Measurements from ENCODE around the gene PAK3. TPM values are rescaled to one million over a fixed set of nuclear protein-coding genes. Genes with fewer than 3 reads are reported as not detected.

The PAK3 gene
- total RNA-seq, 1 donor from 2014 or later = 13.7 TPM

GRCh38 chrX:111262086-111262485 is 166.1 kb downstream of the PAK3 start:
- Histone ChIP-seq H3K36me3 (ENCODE audit: insufficient read depth, low read length) (no peaks in the 10 kb centered on the region), H3K79me2 (ENCODE audit: insufficient read depth, low read length) (no peaks in the 10 kb centered on the region), H4K20me1 (ENCODE audit: insufficient read depth, low read length) (no peaks in the 10 kb centered on the region), H3K27me3 (ENCODE audit: insufficient read depth, low read length) (no peaks in the 10 kb centered on the region), H3K4me1 (ENCODE audit: insufficient read depth, low read length) (no peaks in the 10 kb centered on the region), H3K9me3 (ENCODE audit: insufficient read depth, low read depth, low read length) (no peaks in the 10 kb centered on the region), H3K4me2 (ENCODE audit: low read length) (no peak overlapping the region), H3K27ac (ENCODE audit: low read depth, low read length) (no peak overlapping the region), H3K9ac (ENCODE audit: low read length) (no peak overlapping the region), H3K4me3 (ENCODE audit: insufficient read depth, low read depth, low read length) (no peak overlapping the region), H2AFZ (ENCODE audit: low read depth, low read length) (no peak overlapping the region)
- Mint-ChIP-seq H3K27me3 (ENCODE audit: low read depth, unreplicated experiment) (no peaks in the 10 kb centered on the region), H3K36me3 (ENCODE audit: low read depth, unreplicated experiment) (no peaks in the 10 kb centered on the region), H3K27ac (ENCODE audit: unreplicated experiment) (peak overlapping the region; percentile 91), H3K9me3 (ENCODE audit: unreplicated experiment) (no peaks in the 10 kb centered on the region), H3K4me3 (ENCODE audit: unreplicated experiment) (no peak overlapping the region), H3K4me1 (ENCODE audit: low read depth, unreplicated experiment) (peaks cover 17% of the 10 kb centered on the region)
- DNase-seq (ENCODE audit: low read depth) = peak; percentile 5
- FAIRE-seq = peak; percentile 72
- TF ChIP-seq EZH2 (IDR thresholded peaks at IDR 0.05; ENCODE audit: insufficient read depth, low read length) = no peak

GRCh38 chrX:111264385-111264784 is 168.4 kb downstream of the PAK3 start:
- H3K9ac ChIP-seq (ENCODE audit: low read length) = no peak overlapping the region
- H3K9me3 ChIP-seq (ENCODE audit: insufficient read depth, low read depth, low read length) = no peaks in the 10 kb centered on the region
- no peaks in the 10 kb centered on the region for H3K27me3 Mint-ChIP-seq (ENCODE audit: low read depth, unreplicated experiment)
- H4K20me1 ChIP-seq (ENCODE audit: insufficient read depth, low read length) = no peaks in the 10 kb centered on the region
- FAIRE-seq (no peak), DNase-seq (ENCODE audit: low read depth) (no peak)
- H3K27ac Mint-ChIP-seq (ENCODE audit: unreplicated experiment) = no peak overlapping the region
- no peaks in the 10 kb centered on the region for H3K9me3 Mint-ChIP-seq (ENCODE audit: unreplicated experiment)
- no peaks in the 10 kb centered on the region for H3K36me3 Mint-ChIP-seq (ENCODE audit: low read depth, unreplicated experiment)
- no peak overlapping the region for H3K4me3 ChIP-seq (ENCODE audit: insufficient read depth, low read depth, low read length)
- H3K27ac ChIP-seq (ENCODE audit: low read depth, low read length) = no peak overlapping the region
- TF ChIP-seq EZH2 (IDR thresholded peaks at IDR 0.05; ENCODE audit: insufficient read depth, low read length) = no peak
- H3K4me1 Mint-ChIP-seq (ENCODE audit: low read depth, unreplicated experiment) = peaks cover 16% of the 10 kb centered on the region
- no peak overlapping the region for H3K4me3 Mint-ChIP-seq (ENCODE audit: unreplicated experiment)
- H3K36me3 ChIP-seq (ENCODE audit: insufficient read depth, low read length) = no peaks in the 10 kb centered on the region
- H3K79me2 ChIP-seq (ENCODE audit: insufficient read depth, low read length) = no peaks in the 10 kb centered on the region
- no peak overlapping the region for H2AFZ ChIP-seq (ENCODE audit: low read depth, low read length)
- H3K27me3 ChIP-seq (ENCODE audit: insufficient read depth, low read length) = no peaks in the 10 kb centered on the region
- H3K4me1 ChIP-seq (ENCODE audit: insufficient read depth, low read length) = no peaks in the 10 kb centered on the region
- H3K4me2 ChIP-seq (ENCODE audit: low read length) = no peak overlapping the region

DNA sequence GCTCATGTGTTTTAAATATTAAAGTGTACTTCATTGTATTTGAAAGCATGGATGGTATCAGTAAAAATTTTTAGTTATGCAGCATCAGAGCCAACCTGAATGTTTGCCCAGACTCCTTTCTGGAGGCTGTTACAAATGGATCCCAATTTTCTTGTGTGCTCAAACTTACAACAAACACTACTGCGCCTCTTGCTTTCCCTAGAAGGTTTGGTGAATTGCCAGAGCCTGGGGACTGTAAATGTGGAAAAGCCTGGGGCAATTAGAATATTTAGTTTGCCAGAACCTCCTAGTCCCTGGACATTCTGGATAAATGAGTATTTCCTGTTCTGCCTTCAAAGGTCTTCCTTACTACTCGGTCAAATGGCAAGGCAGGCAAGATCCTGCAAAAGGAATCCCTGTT is 169.5 kb downstream of the PAK3 start:
- DNase-seq (ENCODE audit: low read depth) = no peak
- TF ChIP-seq EZH2 (IDR thresholded peaks at IDR 0.05; ENCODE audit: insufficient read depth, low read length) = no peak
- TF ChIP-seq, protein P1, sequence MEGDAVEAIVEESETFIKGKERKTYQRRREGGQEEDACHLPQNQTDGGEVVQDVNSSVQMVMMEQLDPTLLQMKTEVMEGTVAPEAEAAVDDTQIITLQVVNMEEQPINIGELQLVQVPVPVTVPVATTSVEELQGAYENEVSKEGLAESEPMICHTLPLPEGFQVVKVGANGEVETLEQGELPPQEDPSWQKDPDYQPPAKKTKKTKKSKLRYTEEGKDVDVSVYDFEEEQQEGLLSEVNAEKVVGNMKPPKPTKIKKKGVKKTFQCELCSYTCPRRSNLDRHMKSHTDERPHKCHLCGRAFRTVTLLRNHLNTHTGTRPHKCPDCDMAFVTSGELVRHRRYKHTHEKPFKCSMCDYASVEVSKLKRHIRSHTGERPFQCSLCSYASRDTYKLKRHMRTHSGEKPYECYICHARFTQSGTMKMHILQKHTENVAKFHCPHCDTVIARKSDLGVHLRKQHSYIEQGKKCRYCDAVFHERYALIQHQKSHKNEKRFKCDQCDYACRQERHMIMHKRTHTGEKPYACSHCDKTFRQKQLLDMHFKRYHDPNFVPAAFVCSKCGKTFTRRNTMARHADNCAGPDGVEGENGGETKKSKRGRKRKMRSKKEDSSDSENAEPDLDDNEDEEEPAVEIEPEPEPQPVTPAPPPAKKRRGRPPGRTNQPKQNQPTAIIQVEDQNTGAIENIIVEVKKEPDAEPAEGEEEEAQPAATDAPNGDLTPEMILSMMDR (IDR thresholded peaks at IDR 0.05; ENCODE audit: insufficient read depth, low read depth, low read length) = no peak
- Mint-ChIP-seq H3K9me3 (ENCODE audit: unreplicated experiment) (no peaks in the 10 kb centered on the region), H3K36me3 (ENCODE audit: low read depth, unreplicated experiment) (no peaks in the 10 kb centered on the region), H3K27ac (ENCODE audit: unreplicated experiment) (no peak overlapping the region), H3K4me3 (ENCODE audit: unreplicated experiment) (no peak overlapping the region), H3K4me1 (ENCODE audit: low read depth, unreplicated experiment) (peaks cover 16% of the 10 kb centered on the region), H3K27me3 (ENCODE audit: low read depth, unreplicated experiment) (no peaks in the 10 kb centered on the region)
- H3K79me2 ChIP-seq (ENCODE audit: insufficient read depth, low read length) = no peaks in the 10 kb centered on the region
- no peak overlapping the region for H3K27ac ChIP-seq (ENCODE audit: low read depth, low read length)
- no peak overlapping the region for H3K9ac ChIP-seq (ENCODE audit: low read length)
- H3K9me3 ChIP-seq (ENCODE audit: insufficient read depth, low read depth, low read length) = no peaks in the 10 kb centered on the region
- H3K4me1 ChIP-seq (ENCODE audit: insufficient read depth, low read length) = no peaks in the 10 kb centered on the region
- no peaks in the 10 kb centered on the region for H4K20me1 ChIP-seq (ENCODE audit: insufficient read depth, low read length)
- H3K4me2 ChIP-seq (ENCODE audit: low read length) = no peak overlapping the region
- peak; percentile 23 for FAIRE-seq
- H2AFZ ChIP-seq (ENCODE audit: low read depth, low read length) = no peak overlapping the region
- no peaks in the 10 kb centered on the region for H3K27me3 ChIP-seq (ENCODE audit: insufficient read depth, low read length)
- no peaks in the 10 kb centered on the region for H3K36me3 ChIP-seq (ENCODE audit: insufficient read depth, low read length)
- no peak overlapping the region for H3K4me3 ChIP-seq (ENCODE audit: insufficient read depth, low read depth, low read length)

Data from astrocyte (in vitro differentiated cells and primary cell).